K562 (cell line): ENCODE data around the gene FEM1B. TPM values are rescaled to one million over a fixed set of nuclear protein-coding genes. Genes with fewer than 3 reads are reported as not detected.

Experiments
- ATAC-seq: fragments of 200-7000 bp; cut with Tn5 transposase; 3 replicates; pipeline ENCODE4 v1.9.1; 2020; ENCODE audit warnings: moderate library complexity
- BruUV-seq: library from RNA; stranded (reverse); fragments of 400-500 nt; replicated peaks from 2 replicates; lab custom pipeline; 2021; lab: Mats Ljungman, UMichigan
- CTCF ChIA-PET: fragments of 300-600 bp; formaldehyde crosslinking; extraction: SDS; loops from one replicate; lab custom pipeline; 2021; ENCODE audit warnings: low intra/inter-chr PET ratio; lab: Yijun Ruan, JAX
- POLR2A ChIA-PET: fragments of 300-600, 350-650 bp; sonication (Branson Sonifier 250); formaldehyde crosslinking; extraction: SDS; loops from one replicate; lab custom pipeline; 2021; ENCODE audit warnings: antibody characterized with exemption, inconsistent platforms; lab: Yijun Ruan, JAX
- DNase-seq, 4 experiments: peaks; one replicate each; pipeline versions ENCODE4 v3.0.0 to v3.0.0-alpha.2; 2011 to 2018; ENCODE audit warnings: low spot score in 3 of 4, mixed read lengths in 3 of 4; ENCODE audit errors: extremely low read depth in 1 of 4
- FAIRE-seq: peaks from 2 replicates; lab custom pipeline; 2011; peaks lifted over from hg19 to GRCh38; lab: Jason Lieb, UNC
- H2AFZ ChIP-seq: 2 replicates; pipeline ENCODE4 v1.6.0; 2011; ENCODE audit warnings: low read depth, low read length, control low read depth, inconsistent platforms
- H3K27ac ChIP-seq: fragments of 200-600 bp; 3 replicates; pipeline ENCODE4 v1.8.0; 2011; ENCODE audit warnings: low read depth, mild to moderate bottlenecking, control low read depth, inconsistent platforms, low read length, moderate library complexity, mixed read lengths; ENCODE audit errors: extremely low read depth
- H3K27me3 ChIP-seq, 2 experiments: fragments of 300-600 bp in 1 of 2; 2 replicates in 1 of 2; 3 replicates in 1 of 2; pipeline versions ENCODE4 v1.6.0 to v1.8.0; 2011; ENCODE audit warnings: inconsistent platforms in 2 of 2, low read length in 2 of 2, mild to moderate bottlenecking in 1 of 2, mixed read lengths in 1 of 2, moderate library complexity in 1 of 2; ENCODE audit not compliant: control insufficient read depth in 2 of 2, insufficient read depth in 2 of 2
- H3K36me3 ChIP-seq: fragments of 300-600 bp; 3 replicates; pipeline ENCODE4 v1.8.0; 2011; ENCODE audit warnings: mild to moderate bottlenecking, low read length, inconsistent platforms; ENCODE audit not compliant: control insufficient read depth, insufficient read depth
- H3K4me1 ChIP-seq, 2 experiments: fragments of 200-600 bp in 1 of 2; replicated peaks in 1 of 2; 2 replicates in 1 of 2; 3 replicates in 1 of 2; pipeline versions ENCODE4 v1.5.1 to v1.8.0; 2011; ENCODE audit warnings: inconsistent platforms in 2 of 2, low read length in 2 of 2, mild to moderate bottlenecking in 1 of 2, mixed read lengths in 1 of 2, moderate library complexity in 1 of 2; ENCODE audit not compliant: control insufficient read depth in 2 of 2, insufficient read depth in 2 of 2
- H3K4me2 ChIP-seq: 2 replicates; pipeline ENCODE4 v1.6.1; 2011; ENCODE audit warnings: low read length, control low read depth, inconsistent platforms, mixed read lengths; ENCODE audit not compliant: insufficient read depth
- H3K4me3 ChIP-seq: fragments of 200-600 bp; sonication (generic), shearing (Covaris generic); 2 replicates; pipeline ENCODE4 v1.5.1; 2016; ENCODE audit warnings: control low read depth, inconsistent platforms
- H3K79me2 ChIP-seq: fragments of 200-600 bp; 3 replicates; pipeline ENCODE4 v1.8.0; 2011; ENCODE audit warnings: low read length, inconsistent platforms; ENCODE audit not compliant: control insufficient read depth, insufficient read depth
- H3K9ac ChIP-seq, 2 experiments: 2 replicates each; pipeline versions ENCODE4 v1.6.0 to v1.6.1; 2011; ENCODE audit warnings: low read depth in 2 of 2, low read length in 2 of 2, control low read depth in 1 of 2, inconsistent platforms in 1 of 2, mild to moderate bottlenecking in 1 of 2, mixed read lengths in 1 of 2; ENCODE audit not compliant: insufficient read depth in 1 of 2
- H3K9me1 ChIP-seq: one replicate; pipeline ENCODE4 v1.6.0; 2011; ENCODE audit warnings: inconsistent platforms, mild to moderate bottlenecking, low read length, moderate library complexity; ENCODE audit not compliant: control insufficient read depth, insufficient read depth
- H3K9me3 ChIP-seq: replicated peaks from 2 replicates; pipeline ENCODE4 v1.5.1; 2011; ENCODE audit warnings: low read depth, low read length, inconsistent platforms; ENCODE audit not compliant: control insufficient read depth, insufficient read depth
- H4K20me1 ChIP-seq: replicated peaks from 2 replicates; pipeline ENCODE4 v1.6.1; 2011; ENCODE audit warnings: low read length, inconsistent platforms, mixed read lengths; ENCODE audit not compliant: control insufficient read depth, insufficient read depth
- ARID1B ChIP-seq: fragments of 450-650 bp; IDR thresholded peaks from 2 replicates; pipeline ENCODE4 v1.6.1; 2016; ENCODE audit warnings: antibody characterized with exemption, mild to moderate bottlenecking, inconsistent platforms
- DACH1 ChIP-seq: fragments of 450-650 bp; IDR thresholded peaks from 2 replicates; pipeline ENCODE4 v1.6.1; 2018; ENCODE audit not compliant: partially characterized antibody
- FOXA3 ChIP-seq, 2 experiments: fragments of 450-650 bp in 1 of 2; sonication (generic) in 1 of 2; formaldehyde crosslinking; IDR thresholded peaks in 1 of 2; conservative IDR thresholded peaks in 1 of 2; 2 replicates each; pipeline versions ENCODE4 v1.4.0 to v1.8.0; 2020 to 2022; ENCODE audit warnings: mild to moderate bottlenecking in 2 of 2, missing genetic modification reagents in 1 of 2
- MCM5 ChIP-seq: fragments of 450-650 bp; IDR thresholded peaks from 2 replicates; pipeline ENCODE4 v1.6.1; 2016; ENCODE audit warnings: low read depth
- NCOA4 ChIP-seq: fragments of 450-650 bp; IDR thresholded peaks from 2 replicates; pipeline ENCODE4 v1.6.1; 2018; ENCODE audit warnings: mild to moderate bottlenecking; ENCODE audit not compliant: partially characterized antibody
- ZNF41 ChIP-seq: fragments of 250-450 bp; sonication (Bioruptor Pico); conservative IDR thresholded peaks from 2 replicates; pipeline ENCODE4 v1.4.0; 2020; ENCODE audit warnings: mild to moderate bottlenecking
- WGBS: fragments of 100-300 bp; shearing (Covaris generic); methylation state at CpG from one replicate; pipeline ENCODE4 v1.1.6; 2016; ENCODE audit warnings: low coverage, mixed read lengths; ENCODE audit not compliant: insufficient coverage; ENCODE audit errors: missing lambda C conversion rate; 5-methylcytosine and 5-hydroxymethylcytosine counted together
- in situ Hi-C: fragments of 300-500 bp; cut with MboI; formaldehyde crosslinking; loops from 4 replicates; pipeline ENCODE4 v1.15.0; 2018; ENCODE audit warnings: inconsistent platforms, mixed read lengths
- intact Hi-C: fragments of 100-400 bp; cut with micrococcal nuclease; formaldehyde crosslinking; loops from 2 replicates; pipeline ENCODE4 v1.14.2; 2022
- polyA plus RNA-seq, 8 experiments: library from polyadenylated mRNA; depleted of rRNA in 4 of 8; stranded (reverse) in 5 of 8; unstranded in 3 of 8; fragments of >200 nt; fragmentation: Nextera tagmentation in 2 of 8; fragmentation: Illumina TruSeq in 1 of 8; extraction: Ambion mirVana in 2 of 8; extraction: Trizol in 1 of 8; gene quantifications; 2 replicates each; pipeline versions ENCODE4 v1.2.1 to v1.2.3, GENCODE V29; 2011 to 2014; ENCODE audit warnings: inconsistent platforms in 1 of 8, missing spikeins in 1 of 8
- total RNA-seq, 7 experiments: library from RNA; depleted of rRNA in 6 of 7; stranded (reverse); fragments of >200 nt in 6 of 7; fragmentation: Illumina TruSeq in 2 of 7; extraction: Trizol in 2 of 7; gene quantifications; 2 replicates each; pipeline versions ENCODE4 v1.2.1 to v1.2.3, GENCODE V29; 2011 to 2021; ENCODE audit warnings: low replicate concordance in 1 of 7
- TF ChIP-seq, protein P1 (sequence below): sonication (generic); formaldehyde crosslinking; IDR thresholded peaks from 2 replicates; pipeline ENCODE4 v1.9.0; 2022; ENCODE audit warnings: mild to moderate bottlenecking, missing genetic modification reagents
- TF ChIP-seq, protein P2 (sequence below): fragments of 250-450 bp; sonication (Bioruptor Pico); IDR thresholded peaks from 2 replicates; pipeline ENCODE4 v1.5.0; 2022; ENCODE audit warnings: mild to moderate bottlenecking
- TF ChIP-seq, protein P3 (sequence below), 2 experiments: fragments of 450-650 bp in 1 of 2; sonication (generic) in 1 of 2; formaldehyde crosslinking in 1 of 2; IDR thresholded peaks; 2 replicates each; pipeline versions ENCODE4 v1.7.1 to v1.9.0; 2016 to 2022; ENCODE audit warnings: inconsistent platforms in 1 of 2, mild to moderate bottlenecking in 1 of 2, missing genetic modification reagents in 1 of 2

Gene FEM1B
- total and polyA plus RNA-seq, 9 of the 15 experiments (the other 6 are each of a cell fraction or from before 2014, with no cell fraction given): 5.9 to 61.6 (median 20.1) TPM

DNA sequence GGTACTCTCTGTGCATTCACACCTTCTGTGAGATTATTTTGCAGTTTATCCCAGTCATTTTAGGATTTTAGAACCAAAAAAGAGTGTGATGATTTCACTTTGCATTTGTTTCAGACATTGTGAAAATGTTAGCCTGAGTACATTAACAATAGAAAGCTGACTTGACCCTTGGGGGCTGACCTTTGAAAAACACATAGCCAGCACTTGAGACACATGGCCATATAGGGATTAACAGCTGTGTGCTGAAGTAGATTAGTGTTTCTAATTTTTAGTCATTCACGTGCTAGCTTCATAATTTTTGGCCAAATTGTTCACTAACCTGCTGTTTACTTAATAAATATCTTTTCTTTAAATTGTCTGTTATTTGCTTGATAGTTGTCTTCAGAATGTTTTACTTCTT is 3.5 kb downstream of the FEM1B start:
- Histone ChIP-seq H3K4me1 (peaks cover 13 to 17% of the 10 kb centered on the region in 2 experiments; a peak in 4 of 5 replicates), H3K36me3 (peaks cover 31% of the 10 kb centered on the region), H3K79me2 (peaks cover 83% of the 10 kb centered on the region), H3K4me3 (peak overlapping the region; percentile 69), H2AFZ (no peak overlapping the region), H3K9ac (peak overlapping the region in 1 of 2 experiments; percentile 87; a peak in 3 of 4 replicates), H3K9me1 (no peaks in the 10 kb centered on the region), H3K27me3 (no peaks in the 10 kb centered on the region), H4K20me1 (peaks cover 11% of the 10 kb centered on the region; the same call in 1 of the 2 replicates), H3K27ac (peak overlapping the region; percentile 71), H3K9me3 (peaks cover 10% of the 10 kb centered on the region), H3K4me2 (peak overlapping the region; percentile 95)
- FAIRE-seq: peak; percentile 66
- ChIA-PET CTCF (interaction anchor here (0.6 kb wide), 1 partner anchor 10 kb away, joined by 5 read pairs; no protein-coding TSS in a partner anchor), POLR2A (interaction anchor here (0.7 to 3.4 kb wide), 5 partner anchors 8 to 145 kb away, joined by 3 to 12 read pairs (median 3); no protein-coding TSS in a partner anchor)
- in situ Hi-C loops (no loop called here), intact Hi-C loops (no loop called here)
- WGBS: 0% methylated on average over 1 of the region's 1 CpG
- ATAC-seq: 0 out of 3 replicates have a peak, but pooled peaks have one; percentile 9
- no TSS peak for BruUV-seq
- DNase-seq: peak; percentile 23 to 59 (median 32)
- 0 out of 2 replicates have a peak, but pooled peaks have one; percentile 7 for TF ChIP-seq ARID1B
- no peak for TF ChIP-seq MCM5
- peak; percentile 65 for TF ChIP-seq DACH1
- no peak for TF ChIP-seq FOXA3 (CRISPR knock-in tag; conservative IDR thresholded peaks at IDR 0.05 in 1 of 2, IDR thresholded peaks at IDR 0.05 in 1 of 2)
- no peak for TF ChIP-seq NCOA4
- TF ChIP-seq, protein P1, sequence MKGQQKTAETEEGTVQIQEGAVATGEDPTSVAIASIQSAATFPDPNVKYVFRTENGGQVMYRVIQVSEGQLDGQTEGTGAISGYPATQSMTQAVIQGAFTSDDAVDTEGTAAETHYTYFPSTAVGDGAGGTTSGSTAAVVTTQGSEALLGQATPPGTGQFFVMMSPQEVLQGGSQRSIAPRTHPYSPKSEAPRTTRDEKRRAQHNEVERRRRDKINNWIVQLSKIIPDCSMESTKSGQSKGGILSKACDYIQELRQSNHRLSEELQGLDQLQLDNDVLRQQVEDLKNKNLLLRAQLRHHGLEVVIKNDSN (CRISPR knock-in tag): no peak
- TF ChIP-seq, protein P2, sequence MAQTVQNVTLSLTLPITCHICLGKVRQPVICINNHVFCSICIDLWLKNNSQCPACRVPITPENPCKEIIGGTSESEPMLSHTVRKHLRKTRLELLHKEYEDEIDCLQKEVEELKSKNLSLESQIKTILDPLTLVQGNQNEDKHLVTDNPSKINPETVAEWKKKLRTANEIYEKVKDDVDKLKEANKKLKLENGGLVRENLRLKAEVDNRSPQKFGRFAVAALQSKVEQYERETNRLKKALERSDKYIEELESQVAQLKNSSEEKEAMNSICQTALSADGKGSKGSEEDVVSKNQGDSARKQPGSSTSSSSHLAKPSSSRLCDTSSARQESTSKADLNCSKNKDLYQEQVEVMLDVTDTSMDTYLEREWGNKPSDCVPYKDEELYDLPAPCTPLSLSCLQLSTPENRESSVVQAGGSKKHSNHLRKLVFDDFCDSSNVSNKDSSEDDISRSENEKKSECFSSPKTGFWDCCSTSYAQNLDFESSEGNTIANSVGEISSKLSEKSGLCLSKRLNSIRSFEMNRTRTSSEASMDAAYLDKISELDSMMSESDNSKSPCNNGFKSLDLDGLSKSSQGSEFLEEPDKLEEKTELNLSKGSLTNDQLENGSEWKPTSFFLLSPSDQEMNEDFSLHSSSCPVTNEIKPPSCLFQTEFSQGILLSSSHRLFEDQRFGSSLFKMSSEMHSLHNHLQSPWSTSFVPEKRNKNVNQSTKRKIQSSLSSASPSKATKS (CRISPR knock-in tag): no peak
- TF ChIP-seq ZNF41: no peak
- TF ChIP-seq, protein P3, sequence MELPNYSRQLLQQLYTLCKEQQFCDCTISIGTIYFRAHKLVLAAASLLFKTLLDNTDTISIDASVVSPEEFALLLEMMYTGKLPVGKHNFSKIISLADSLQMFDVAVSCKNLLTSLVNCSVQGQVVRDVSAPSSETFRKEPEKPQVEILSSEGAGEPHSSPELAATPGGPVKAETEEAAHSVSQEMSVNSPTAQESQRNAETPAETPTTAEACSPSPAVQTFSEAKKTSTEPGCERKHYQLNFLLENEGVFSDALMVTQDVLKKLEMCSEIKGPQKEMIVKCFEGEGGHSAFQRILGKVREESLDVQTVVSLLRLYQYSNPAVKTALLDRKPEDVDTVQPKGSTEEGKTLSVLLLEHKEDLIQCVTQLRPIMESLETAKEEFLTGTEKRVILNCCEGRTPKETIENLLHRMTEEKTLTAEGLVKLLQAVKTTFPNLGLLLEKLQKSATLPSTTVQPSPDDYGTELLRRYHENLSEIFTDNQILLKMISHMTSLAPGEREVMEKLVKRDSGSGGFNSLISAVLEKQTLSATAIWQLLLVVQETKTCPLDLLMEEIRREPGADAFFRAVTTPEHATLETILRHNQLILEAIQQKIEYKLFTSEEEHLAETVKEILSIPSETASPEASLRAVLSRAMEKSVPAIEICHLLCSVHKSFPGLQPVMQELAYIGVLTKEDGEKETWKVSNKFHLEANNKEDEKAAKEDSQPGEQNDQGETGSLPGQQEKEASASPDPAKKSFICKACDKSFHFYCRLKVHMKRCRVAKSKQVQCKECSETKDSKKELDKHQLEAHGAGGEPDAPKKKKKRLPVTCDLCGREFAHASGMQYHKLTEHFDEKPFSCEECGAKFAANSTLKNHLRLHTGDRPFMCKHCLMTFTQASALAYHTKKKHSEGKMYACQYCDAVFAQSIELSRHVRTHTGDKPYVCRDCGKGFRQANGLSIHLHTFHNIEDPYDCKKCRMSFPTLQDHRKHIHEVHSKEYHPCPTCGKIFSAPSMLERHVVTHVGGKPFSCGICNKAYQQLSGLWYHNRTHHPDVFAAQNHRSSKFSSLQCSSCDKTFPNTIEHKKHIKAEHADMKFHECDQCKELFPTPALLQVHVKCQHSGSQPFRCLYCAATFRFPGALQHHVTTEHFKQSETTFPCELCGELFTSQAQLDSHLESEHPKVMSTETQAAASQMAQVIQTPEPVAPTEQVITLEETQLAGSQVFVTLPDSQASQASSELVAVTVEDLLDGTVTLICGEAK (IDR thresholded peaks at IDR 0.05): no peak
- TF ChIP-seq, protein P3 (CRISPR knock-in tag; IDR thresholded peaks at IDR 0.05): no peak
